Mucosa of rectum (tissue), 2 donors: Measurements from ENCODE around the gene VWA1.
"Not testable (repeated sequence)": the region's sequence is repeated elsewhere in the genome, so short reads cannot be mapped to it uniquely, and the experiment has no call there.

Source experiments
- H3K27ac ChIP-seq, 2 donors: one replicate each; pipeline ENCODE4 v1.7.0; 2013; ENCODE audit warnings: inconsistent platforms in 2 of 2, low read depth in 2 of 2, low read length in 2 of 2
- H3K27me3 ChIP-seq, 2 donors: one replicate each; pipeline ENCODE4 v1.7.0; 2013; ENCODE audit warnings: low read length in 2 of 2; ENCODE audit not compliant: control insufficient read depth in 2 of 2, insufficient read depth in 2 of 2
- H3K36me3 ChIP-seq, 2 donors: one replicate each; pipeline ENCODE4 v1.7.0; 2013; ENCODE audit warnings: low read length in 2 of 2; ENCODE audit not compliant: control insufficient read depth in 2 of 2, insufficient read depth in 2 of 2
- H3K4me1 ChIP-seq, 2 donors: one replicate each; pipeline ENCODE4 v1.7.0; 2013; ENCODE audit warnings: low read length in 2 of 2, mild to moderate bottlenecking in 1 of 2; ENCODE audit not compliant: control insufficient read depth in 2 of 2, insufficient read depth in 2 of 2
- H3K4me3 ChIP-seq, 2 donors: one replicate each; pipeline ENCODE4 v1.7.0; 2013; ENCODE audit warnings: low read length in 2 of 2
- H3K9ac ChIP-seq, 2 donors: one replicate each; pipeline ENCODE4 v1.7.0; 2013; ENCODE audit warnings: low read length in 2 of 2, low read depth in 1 of 2, mild to moderate bottlenecking in 1 of 2
- H3K9me3 ChIP-seq, 2 donors: one replicate each; pipeline ENCODE4 v1.7.0; 2013; ENCODE audit warnings: low read length in 2 of 2; ENCODE audit not compliant: control insufficient read depth in 2 of 2
- donor health status: healthy.
- donor health status: Normal muscosa, but diverticular disease.

The VWA1 gene

GRCh38 chr1:1442069-1442770 lies 6.7 kb downstream of the VWA1 start:
- no peaks in the 10 kb centered on the region for H3K27me3 ChIP-seq
- peaks cover 14 to 16% of the 10 kb centered on the region in 2 donors for H3K4me1 ChIP-seq
- no peaks in the 10 kb centered on the region for H3K36me3 ChIP-seq
- no peak overlapping the region for H3K27ac ChIP-seq
- H3K9me3 ChIP-seq = no peaks in the 10 kb centered on the region
- H3K9ac ChIP-seq = no peak overlapping the region
- H3K4me3 ChIP-seq = no peak overlapping the region

GRCh38 chr1:1446631-1447030 lies 11.1 kb downstream of the VWA1 start:
- H3K9ac ChIP-seq, H3K36me3 ChIP-seq, H3K4me3 ChIP-seq, H3K27ac ChIP-seq, H3K4me1 ChIP-seq, H3K27me3 ChIP-seq, H3K9me3 ChIP-seq: not testable (repeated sequence)

DNA sequence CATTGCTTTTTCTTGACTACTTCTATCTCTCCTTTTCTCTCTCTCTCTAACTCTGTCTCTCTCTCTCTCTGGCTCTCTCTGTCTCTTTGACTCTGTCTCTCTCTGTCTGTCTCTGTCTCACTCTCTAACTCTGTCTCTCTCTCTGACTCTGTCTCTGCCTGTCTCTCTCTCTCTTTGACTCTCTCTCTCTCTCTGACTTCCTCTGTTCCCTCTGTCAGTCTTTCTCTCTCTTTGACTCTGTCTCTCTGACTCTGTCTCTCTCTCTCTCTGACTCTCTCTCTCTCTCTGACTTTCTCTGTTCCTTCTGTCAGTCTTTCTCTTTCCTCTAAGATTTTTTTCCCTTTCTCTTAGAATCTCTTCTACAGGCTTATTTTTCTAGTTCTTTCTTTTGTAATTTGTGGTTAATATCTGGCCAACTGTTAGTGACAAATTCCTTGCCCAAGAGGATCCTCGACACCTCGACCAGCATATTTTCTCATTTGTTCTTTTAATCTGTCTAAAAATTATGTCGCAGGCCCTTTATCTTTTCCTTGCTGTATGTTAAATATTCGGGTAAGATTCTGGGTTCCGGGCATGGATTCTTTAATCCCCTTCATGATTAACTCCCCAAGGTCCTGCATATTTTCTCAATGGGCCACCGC lies 13.7 kb downstream of the VWA1 start, which contains the start of gene ATAD3C:
TSS of gene ATAD3C (plus strand) at position 591 of the 641 bp plus-strand sequence. CDS start 995 bp downstream, outside the sequence.
- Histone ChIP-seq H3K4me1 (no peaks in the 10 kb centered on the region), H3K27ac (no peak within 1 kb of the TSS), H3K27me3 (no peaks in the 10 kb centered on the region), H3K36me3 (no peaks in the 10 kb centered on the region), H3K4me3 (no peak within 1 kb of the TSS), H3K9ac (no peak within 1 kb of the TSS), H3K9me3 (no peaks in the 10 kb centered on the region)

DNA sequence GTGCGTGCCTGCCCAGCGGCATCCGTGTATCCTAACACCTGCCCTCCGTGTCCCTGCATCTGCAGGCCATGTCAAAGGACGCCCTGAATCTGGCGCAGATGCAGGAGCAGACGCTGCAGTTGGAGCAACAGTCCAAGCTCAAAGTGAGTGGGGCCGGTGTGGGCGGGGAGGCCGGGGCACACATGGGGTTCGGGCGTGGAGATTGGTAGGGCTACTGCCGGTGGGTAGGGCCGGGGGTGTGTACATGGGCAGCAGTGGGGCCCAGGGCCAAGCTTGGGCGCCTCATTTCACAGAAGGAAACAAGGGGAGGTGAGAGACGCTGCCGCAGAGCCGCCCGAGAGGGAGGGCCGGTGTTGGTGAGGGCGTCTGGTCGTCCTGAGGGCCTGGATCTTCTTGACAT lies 15.1 kb downstream of the VWA1 start:
- not testable (repeated sequence) for H3K9ac ChIP-seq

GRCh38 chr1:1451696-1452364 lies 16.3 kb downstream of the VWA1 start:
- H3K9me3 ChIP-seq = no peaks in the 10 kb centered on the region
- H3K4me3 ChIP-seq = no peak overlapping the region
- no peak overlapping the region for H3K9ac ChIP-seq
- no peaks in the 10 kb centered on the region for H3K4me1 ChIP-seq
- no peaks in the 10 kb centered on the region for H3K27me3 ChIP-seq
- no peaks in the 10 kb centered on the region for H3K36me3 ChIP-seq
- no peak overlapping the region for H3K27ac ChIP-seq

More for the DNA sequence above, 15.1 kb downstream of the VWA1 start:
- H3K9me3 ChIP-seq, H3K27me3 ChIP-seq, H3K27ac ChIP-seq, H3K4me3 ChIP-seq, H3K36me3 ChIP-seq, H3K4me1 ChIP-seq: not testable (repeated sequence)

DNA sequence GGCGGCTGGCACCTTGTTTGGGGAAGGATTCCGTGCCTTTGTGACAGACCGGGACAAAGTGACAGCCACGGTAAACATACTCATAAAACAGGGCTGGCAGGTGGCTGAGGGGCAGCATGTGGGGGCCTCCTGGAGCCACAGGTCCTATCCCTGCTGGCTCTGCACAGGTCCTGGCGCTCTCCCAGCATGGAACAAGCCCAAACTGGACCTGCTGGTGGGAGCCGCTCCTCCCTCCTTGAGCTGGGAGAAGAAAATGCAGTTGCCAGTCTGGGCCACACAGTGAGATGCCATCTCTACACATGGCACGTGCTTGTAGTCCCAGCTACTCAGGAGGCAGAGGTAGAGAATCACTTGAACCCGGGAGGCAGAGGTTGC lies 16.9 kb downstream of the VWA1 start:
- H3K9me3 ChIP-seq, H3K27me3 ChIP-seq, H3K9ac ChIP-seq, H3K36me3 ChIP-seq, H3K27ac ChIP-seq, H3K4me1 ChIP-seq, H3K4me3 ChIP-seq: not testable (repeated sequence)

- Histone ChIP-seq H3K9me3 (no peaks in the 10 kb centered on the region), H3K4me3 (no peak overlapping the region), H3K27ac (no peak overlapping the region), H3K9ac (no peak overlapping the region), H3K4me1 (no peaks in the 10 kb centered on the region), H3K27me3 (no peaks in the 10 kb centered on the region), H3K36me3 (no peaks in the 10 kb centered on the region)
These were observed 17.4 kb downstream of the VWA1 start for GRCh38 chr1:1452882-1453281.

DNA sequence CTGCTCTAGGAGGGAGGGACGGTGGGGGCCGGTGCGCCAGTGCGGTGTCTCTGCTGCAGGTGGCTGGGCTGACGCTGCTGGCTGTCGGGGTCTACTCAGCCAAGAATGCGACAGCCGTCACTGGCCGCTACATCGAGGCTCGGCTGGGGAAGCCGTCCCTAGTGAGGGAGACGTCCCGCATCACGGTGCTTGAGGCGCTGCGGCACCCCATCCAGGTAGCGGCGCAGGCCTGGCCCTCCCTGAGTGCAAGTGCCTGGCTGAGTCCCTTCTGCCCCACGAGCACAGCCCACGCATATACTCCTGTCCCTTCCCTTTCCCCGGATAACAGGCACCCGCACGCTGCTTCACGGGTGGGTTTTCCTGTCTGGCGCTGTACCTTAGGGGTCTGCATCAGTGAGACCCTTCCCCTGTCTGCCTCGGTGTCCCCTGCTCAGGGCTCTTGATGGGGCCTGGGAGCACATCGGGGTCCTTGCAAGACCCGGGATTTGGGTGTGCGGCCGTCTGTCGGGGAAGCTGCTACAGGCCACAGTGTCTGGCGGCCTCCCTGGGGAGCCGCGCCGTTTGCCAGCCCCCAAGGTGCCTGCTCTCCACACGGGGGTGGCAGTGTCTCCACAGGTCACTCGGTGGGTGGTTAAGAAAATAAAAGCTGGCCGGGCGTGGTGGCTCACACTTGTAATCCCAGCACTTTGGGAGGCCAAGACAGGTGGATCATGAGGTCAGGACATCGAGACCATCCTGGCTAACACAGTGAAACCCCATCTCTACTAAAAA lies 19.0 kb downstream of the VWA1 start:
- H3K36me3 ChIP-seq, H3K27me3 ChIP-seq, H3K4me1 ChIP-seq, H3K9ac ChIP-seq, H3K9me3 ChIP-seq, H3K27ac ChIP-seq, H3K4me3 ChIP-seq: not testable (repeated sequence)

DNA sequence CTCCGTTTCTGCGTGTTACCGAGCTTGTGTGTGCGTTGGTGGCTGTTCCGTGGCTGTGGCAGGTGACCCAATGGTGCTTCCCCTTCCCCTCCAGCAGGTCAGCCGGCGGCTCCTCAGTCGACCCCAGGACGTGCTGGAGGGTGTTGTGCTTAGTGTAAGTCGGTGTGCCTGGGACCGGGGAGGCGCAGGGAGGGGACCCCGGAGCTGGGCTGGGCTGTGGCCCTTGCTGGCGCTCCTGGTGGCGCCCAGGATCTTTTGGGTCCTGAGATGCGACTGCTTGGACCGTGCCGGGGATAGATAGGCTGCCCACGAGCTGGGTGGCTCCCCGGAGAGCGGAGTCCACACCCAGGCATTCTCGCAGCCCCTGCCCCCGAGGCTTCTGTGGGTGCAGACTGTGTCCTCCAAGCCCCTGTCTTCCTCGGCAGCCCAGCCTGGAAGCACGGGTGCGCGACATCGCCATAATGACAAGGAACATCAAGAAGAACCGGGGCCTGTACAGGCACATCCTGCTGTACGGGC lies 19.9 kb downstream of the VWA1 start:
- no peak overlapping the region for H3K4me3 ChIP-seq
- H3K27ac ChIP-seq = no peak overlapping the region
- H3K9me3 ChIP-seq = no peaks in the 10 kb centered on the region
- no peaks in the 10 kb centered on the region for H3K27me3 ChIP-seq
- no peaks in the 10 kb centered on the region for H3K4me1 ChIP-seq
- H3K36me3 ChIP-seq = no peaks in the 10 kb centered on the region
- no peak overlapping the region for H3K9ac ChIP-seq

GRCh38 chr1:1455934-1456333 lies 20.4 kb downstream of the VWA1 start:
- not testable (repeated sequence) for H3K9ac ChIP-seq, H3K27me3 ChIP-seq, H3K9me3 ChIP-seq, H3K4me1 ChIP-seq, H3K36me3 ChIP-seq, H3K27ac ChIP-seq, H3K4me3 ChIP-seq
